Measurements from ENCODE around the gene LMX1A. TPM values are rescaled to one million over a fixed set of nuclear protein-coding genes. Genes with fewer than 3 reads are reported as not detected.

Gene LMX1A
- total and polyA plus RNA-seq, 2 donors (not counting 1 experiment from before 2014, with no cell fraction given), result not detected

DNA sequence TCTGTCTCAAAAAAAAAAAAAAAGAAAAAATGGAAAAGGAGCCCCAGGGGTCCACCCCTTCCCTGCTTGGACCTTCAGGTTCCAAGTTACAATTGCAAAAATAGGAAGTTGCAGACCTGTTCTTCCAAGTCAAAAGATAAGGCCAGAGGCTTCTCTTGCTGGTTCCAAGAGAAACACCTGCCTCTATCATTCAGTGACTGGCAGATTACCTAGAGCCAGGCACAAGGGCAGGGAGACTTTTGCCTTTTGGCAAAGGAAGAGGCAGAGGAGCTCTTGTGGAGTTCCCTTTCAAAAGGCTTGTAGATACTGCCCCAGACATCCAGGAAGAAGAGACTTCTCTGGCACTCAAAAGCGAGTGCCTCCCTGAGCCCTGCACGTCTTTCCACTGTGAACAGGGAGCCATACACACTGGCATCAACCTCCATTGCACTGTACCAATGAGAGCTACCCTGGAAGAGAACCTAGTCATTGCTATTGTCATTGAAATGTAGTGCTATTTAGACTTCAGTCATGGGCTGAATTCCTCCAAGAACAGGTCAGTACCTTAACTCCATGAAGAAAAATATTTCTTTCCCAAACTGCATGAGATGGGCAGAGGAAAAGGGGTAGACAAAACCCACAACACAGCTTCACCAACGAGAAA lies 91.2 kb downstream of the LMX1A start:
- H3K27me3 Mint-ChIP-seq, result peaks cover 16% of the 10 kb centered on the region
- CTCF ChIA-PET, result no interaction called here
- H3K9me3 ChIP-seq (ENCODE audit: control extremely low read depth in 1 of 3, control insufficient read depth in 2 of 3, insufficient read depth in 1 of 3, low read length in 2 of 3), result no peaks in the 10 kb centered on the region
- H3K36me3 ChIP-seq (replicated peaks in 1 of 2; ENCODE audit: control extremely low read depth in 1 of 2, control insufficient read depth in 1 of 2, extremely low read depth in 1 of 2, insufficient read depth in 2 of 2, low read length in 1 of 2), result no peaks in the 10 kb centered on the region
- H3K4me1 ChIP-seq (ENCODE audit: control insufficient read depth in 2 of 2, insufficient read depth in 2 of 2, low read length in 2 of 2), result no peaks in the 10 kb centered on the region
- no peak overlapping the region for H3K4me2 ChIP-seq (replicated peaks; ENCODE audit: low read depth, low read length, poor library complexity, severe bottlenecking)
- H3K4me3 ChIP-seq (ENCODE audit: control extremely low read depth in 1 of 5, extremely low read depth in 1 of 5, insufficient read depth in 1 of 5, low read depth in 2 of 5, low read length in 4 of 5), result no peak overlapping the region
- H3K4me3 Mint-ChIP-seq, result no peak overlapping the region
- H3K27me3 ChIP-seq (replicated peaks in 1 of 4; ENCODE audit: control extremely low read depth in 1 of 4, control insufficient read depth in 3 of 4, insufficient read depth in 4 of 4, low read length in 3 of 4), result no peaks in the 10 kb centered on the region
- H3K9ac ChIP-seq (ENCODE audit: low read length), result no peak overlapping the region
- H3K79me2 ChIP-seq (ENCODE audit: control insufficient read depth, insufficient read depth, low read length), result no peaks in the 10 kb centered on the region
- no peaks in the 10 kb centered on the region for H3K4me1 Mint-ChIP-seq
- no peak overlapping the region for H3K27ac Mint-ChIP-seq
- intact Hi-C loops (cut with micrococcal nuclease), result no loop called here
- no peak overlapping the region for H3K27ac ChIP-seq (ENCODE audit: low read length in 2 of 2)
- DNase-seq (no peak), ATAC-seq (ENCODE audit: low read depth) (no peak)
- POLR2A ChIA-PET, result no interaction called here
- no peaks in the 10 kb centered on the region for H4K20me1 ChIP-seq (ENCODE audit: control insufficient read depth, insufficient read depth, low read length, poor library complexity, severe bottlenecking)
- TF ChIP-seq EZH2 (IDR thresholded peaks at IDR 0.05; ENCODE audit: borderline replicate concordance, insufficient read depth, low read depth, low read length, poor library complexity, severe bottlenecking), result no peak
- TF ChIP-seq, protein P1, sequence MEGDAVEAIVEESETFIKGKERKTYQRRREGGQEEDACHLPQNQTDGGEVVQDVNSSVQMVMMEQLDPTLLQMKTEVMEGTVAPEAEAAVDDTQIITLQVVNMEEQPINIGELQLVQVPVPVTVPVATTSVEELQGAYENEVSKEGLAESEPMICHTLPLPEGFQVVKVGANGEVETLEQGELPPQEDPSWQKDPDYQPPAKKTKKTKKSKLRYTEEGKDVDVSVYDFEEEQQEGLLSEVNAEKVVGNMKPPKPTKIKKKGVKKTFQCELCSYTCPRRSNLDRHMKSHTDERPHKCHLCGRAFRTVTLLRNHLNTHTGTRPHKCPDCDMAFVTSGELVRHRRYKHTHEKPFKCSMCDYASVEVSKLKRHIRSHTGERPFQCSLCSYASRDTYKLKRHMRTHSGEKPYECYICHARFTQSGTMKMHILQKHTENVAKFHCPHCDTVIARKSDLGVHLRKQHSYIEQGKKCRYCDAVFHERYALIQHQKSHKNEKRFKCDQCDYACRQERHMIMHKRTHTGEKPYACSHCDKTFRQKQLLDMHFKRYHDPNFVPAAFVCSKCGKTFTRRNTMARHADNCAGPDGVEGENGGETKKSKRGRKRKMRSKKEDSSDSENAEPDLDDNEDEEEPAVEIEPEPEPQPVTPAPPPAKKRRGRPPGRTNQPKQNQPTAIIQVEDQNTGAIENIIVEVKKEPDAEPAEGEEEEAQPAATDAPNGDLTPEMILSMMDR (IDR thresholded peaks at IDR 0.05), result no peak
- no peak overlapping the region for H2AFZ ChIP-seq (ENCODE audit: insufficient read depth, low read depth, low read length, poor library complexity, severe bottlenecking)
- 86% methylated on average over 1 of the region's 3 CpGs for WGBS (ENCODE audit: insufficient coverage)
- H3K9me3 Mint-ChIP-seq (ENCODE audit: insufficient read depth), result peaks cover 2% of the 10 kb centered on the region

DNA sequence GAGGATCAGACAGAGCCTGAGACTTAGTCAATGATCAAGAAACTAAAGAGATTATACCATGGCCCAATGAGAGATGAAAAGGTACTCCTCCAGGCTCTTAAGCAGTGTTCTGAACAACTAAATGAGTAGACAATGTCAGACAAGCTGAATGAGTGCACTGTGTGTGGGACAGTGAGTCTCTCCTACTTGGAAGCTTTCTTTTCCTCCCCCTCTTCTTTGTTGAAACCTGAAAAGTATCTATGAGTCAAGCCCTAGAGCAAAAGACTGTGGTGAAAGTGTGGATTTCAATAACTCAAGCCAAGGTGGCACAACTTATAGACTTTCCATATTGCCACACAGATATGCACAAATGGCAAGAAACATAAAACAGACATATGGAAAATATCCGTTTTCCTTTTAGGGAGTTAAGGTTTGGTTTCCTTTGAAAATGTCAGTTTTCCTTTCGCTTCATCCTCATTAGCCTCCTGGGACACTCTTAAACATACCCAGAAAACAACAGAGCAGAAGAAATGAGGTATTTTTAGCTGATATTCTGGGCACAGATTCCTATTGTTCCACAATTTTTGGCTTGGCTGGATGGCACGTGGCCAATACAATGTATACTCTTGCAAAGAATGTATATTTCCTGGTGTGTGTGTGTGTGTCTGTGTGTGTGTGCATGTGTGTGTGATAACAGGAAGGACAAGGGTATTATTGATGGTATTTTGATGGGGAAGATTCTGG lies 96.6 kb downstream of the LMX1A start:
- intact Hi-C loops (cut with micrococcal nuclease), result no loop called here
- H3K9me3 Mint-ChIP-seq (ENCODE audit: insufficient read depth), result no peaks in the 10 kb centered on the region
- no peak for ATAC-seq (ENCODE audit: low read depth)
- no peaks in the 10 kb centered on the region for H3K4me1 Mint-ChIP-seq
- DNase-seq, result no peak
- Histone ChIP-seq H3K4me3 (ENCODE audit: control extremely low read depth in 1 of 5, extremely low read depth in 1 of 5, insufficient read depth in 1 of 5, low read depth in 2 of 5, low read length in 4 of 5) (no peak overlapping the region), H3K9me3 (ENCODE audit: control extremely low read depth in 1 of 3, control insufficient read depth in 2 of 3, insufficient read depth in 1 of 3, low read length in 2 of 3) (no peaks in the 10 kb centered on the region), H3K79me2 (ENCODE audit: control insufficient read depth, insufficient read depth, low read length) (no peaks in the 10 kb centered on the region), H3K36me3 (replicated peaks in 1 of 2; ENCODE audit: control extremely low read depth in 1 of 2, control insufficient read depth in 1 of 2, extremely low read depth in 1 of 2, insufficient read depth in 2 of 2, low read length in 1 of 2) (no peaks in the 10 kb centered on the region), H4K20me1 (ENCODE audit: control insufficient read depth, insufficient read depth, low read length, poor library complexity, severe bottlenecking) (no peaks in the 10 kb centered on the region), H3K9ac (ENCODE audit: low read length) (no peak overlapping the region), H3K4me2 (replicated peaks; ENCODE audit: low read depth, low read length, poor library complexity, severe bottlenecking) (no peak overlapping the region), H3K27ac (ENCODE audit: low read length in 2 of 2) (no peak overlapping the region), H3K4me1 (ENCODE audit: control insufficient read depth in 2 of 2, insufficient read depth in 2 of 2, low read length in 2 of 2) (no peaks in the 10 kb centered on the region), H2AFZ (ENCODE audit: insufficient read depth, low read depth, low read length, poor library complexity, severe bottlenecking) (no peak overlapping the region), H3K27me3 (replicated peaks in 1 of 4; ENCODE audit: control extremely low read depth in 1 of 4, control insufficient read depth in 3 of 4, insufficient read depth in 4 of 4, low read length in 3 of 4) (peaks cover 0 to 3% (median 0%) of the 10 kb centered on the region in 4 experiments)
- H3K4me3 Mint-ChIP-seq, result no peak overlapping the region
- no CpG with 5 or more reads among the region's 3 CpGs for WGBS (ENCODE audit: insufficient coverage)
- ChIA-PET POLR2A (no interaction called here), CTCF (interaction anchor here (1.6 to 1.7 kb wide), 2 partner anchors 10 to 13 kb away, joined by 3 to 7 read pairs; no protein-coding TSS in a partner anchor)
- H3K27me3 Mint-ChIP-seq, result peaks cover 30% of the 10 kb centered on the region
- TF ChIP-seq, protein P1 (IDR thresholded peaks at IDR 0.05), result no peak
- no peak for TF ChIP-seq EZH2 (IDR thresholded peaks at IDR 0.05; ENCODE audit: borderline replicate concordance, insufficient read depth, low read depth, low read length, poor library complexity, severe bottlenecking)
- no peak overlapping the region for H3K27ac Mint-ChIP-seq

Data from B cell (primary cell).